Stimulated activated CD8-positive, alpha-beta memory T cell treated with anti-CD3 and anti-CD28 coated beads, Interleukin-4, amount 100 ng/mL, for 1 hour (primary cell): ENCODE measurements around the gene ZNF692.

ENCODE experiments used
- DNase-seq, 2 donors: peaks; one replicate each; pipeline ENCODE4 v3.0.0-alpha.2; 2020; ENCODE audit warnings: low read depth in 2 of 2, low spot score in 1 of 2

The ZNF692 gene

DNA sequence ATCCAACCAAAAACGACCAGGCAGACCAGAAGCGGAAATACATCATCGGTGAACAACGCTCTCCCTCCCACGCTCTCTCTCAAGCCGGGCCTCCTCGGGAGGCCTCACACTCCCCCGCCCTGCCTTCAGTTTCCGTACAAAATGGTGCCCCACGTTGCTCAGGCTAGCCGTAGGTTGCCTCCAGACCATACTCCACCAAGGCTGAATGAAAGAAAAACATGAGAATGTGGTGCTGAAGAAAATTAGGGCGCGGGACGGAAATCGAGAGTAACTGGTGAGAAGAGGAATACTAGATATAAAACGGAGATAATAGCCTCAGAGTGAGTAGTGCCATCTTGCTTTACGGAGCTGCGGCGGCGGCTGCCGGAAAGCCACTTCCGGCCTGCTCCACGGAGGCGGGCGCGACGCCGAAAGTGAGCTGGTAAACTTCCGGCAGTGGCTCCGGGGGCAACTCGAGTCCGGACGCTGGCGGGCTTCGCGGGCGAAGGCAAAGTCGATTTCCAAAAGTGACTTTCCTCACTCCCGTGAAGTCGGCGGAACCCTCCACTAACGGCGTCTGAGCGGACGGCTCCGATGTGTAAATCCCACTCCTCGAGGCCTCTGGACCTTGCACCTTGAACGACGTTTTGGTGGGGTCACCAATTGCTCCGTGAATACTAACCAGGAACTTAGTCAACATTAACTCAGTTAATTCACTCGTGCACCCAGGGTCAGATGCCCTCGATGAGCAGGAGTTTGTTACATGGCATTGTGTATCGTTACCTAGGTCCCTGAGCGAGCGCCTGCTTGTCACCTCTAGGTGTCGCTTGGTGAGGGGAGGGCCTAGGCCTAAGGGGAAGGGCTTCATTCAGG lies 32.8 kb downstream of the ZNF692 start, which contains the start of gene SH3BP5L:
Gene SH3BP5L, minus strand, starts transcription at position 7 of the 852 bp plus-strand sequence. CDS start 980 bp downstream, outside the sequence.
- peak; percentile 70 to 77 for DNase-seq

DNA sequence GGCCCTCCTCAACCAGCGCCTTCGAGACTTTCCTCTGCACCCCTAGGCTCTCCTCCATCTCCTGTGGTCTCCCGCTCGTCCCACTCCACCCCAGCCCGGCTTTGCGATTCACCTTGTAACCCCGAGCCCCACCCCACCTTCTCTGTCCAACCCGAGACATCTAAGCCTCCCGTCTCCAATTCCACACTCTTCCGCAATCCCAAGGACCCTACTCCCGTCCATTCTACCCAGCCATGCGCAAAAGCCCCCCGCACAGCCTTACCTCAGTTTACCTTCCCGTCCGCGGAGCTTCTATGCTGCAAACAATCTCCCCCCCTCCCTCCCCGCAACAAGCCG lies 33.3 kb downstream of the ZNF692 start:
- no peak for DNase-seq

DNA sequence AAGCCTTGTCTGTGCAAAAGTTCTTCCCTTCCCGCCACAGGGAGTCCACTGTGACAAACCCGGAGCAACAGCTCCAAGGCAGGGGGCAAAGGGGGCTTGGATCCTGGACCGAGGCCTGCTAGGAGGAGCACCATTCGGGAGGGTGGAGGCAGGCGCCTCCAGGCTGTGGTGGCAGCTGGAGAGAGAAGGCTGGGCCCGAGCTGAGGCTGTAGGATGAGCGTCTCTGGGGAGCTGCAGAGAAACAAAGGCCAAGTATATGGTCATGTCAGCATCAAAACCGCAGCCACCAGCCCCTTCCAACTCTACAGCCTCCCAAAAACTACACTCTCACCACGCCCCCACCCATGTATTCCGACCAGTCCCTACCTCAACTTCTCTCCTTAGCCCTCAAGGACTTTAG lies 33.7 kb downstream of the ZNF692 start:
- DNase-seq: no peak

DNA sequence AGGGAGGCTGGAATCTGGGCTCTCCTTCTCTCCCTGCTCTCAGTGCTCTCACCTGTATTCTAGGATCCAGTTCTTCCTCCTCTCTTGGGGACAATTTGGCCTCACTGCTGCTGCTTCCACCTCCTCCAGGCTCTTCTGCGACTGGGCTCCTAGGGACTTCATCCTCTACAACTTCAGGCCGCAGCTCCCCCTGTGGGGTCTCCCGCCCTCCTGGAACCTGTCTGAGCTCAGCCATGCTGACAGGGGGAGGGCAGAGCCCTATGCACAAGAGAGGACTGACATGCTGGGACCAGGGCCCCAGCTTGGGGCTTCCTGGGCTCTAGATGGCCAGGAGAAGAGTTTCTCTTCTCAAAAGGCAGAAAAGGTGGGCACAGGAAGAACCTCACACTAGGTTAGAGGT lies 34.2 kb downstream of the ZNF692 start:
- no peak for DNase-seq

DNA sequence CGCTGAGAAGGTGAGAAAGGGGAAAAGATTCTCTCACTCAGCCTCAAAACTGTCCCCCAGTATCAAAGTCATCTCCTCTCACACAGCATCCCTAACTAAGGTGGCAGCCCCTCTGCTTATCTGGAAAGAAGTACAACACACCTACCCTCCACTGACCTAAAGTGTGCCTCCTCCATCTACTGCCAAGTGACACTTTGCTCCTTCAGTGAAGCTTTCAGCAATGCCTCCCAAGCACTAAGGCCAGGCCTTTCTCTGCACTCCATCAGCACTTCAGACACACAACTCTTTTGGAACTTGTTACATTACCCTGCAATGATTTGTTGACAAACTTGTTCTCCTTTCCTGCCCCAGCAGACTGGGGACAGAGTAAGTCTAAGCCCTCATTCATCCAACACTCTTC lies 34.6 kb downstream of the ZNF692 start:
- DNase-seq: no peak

DNA sequence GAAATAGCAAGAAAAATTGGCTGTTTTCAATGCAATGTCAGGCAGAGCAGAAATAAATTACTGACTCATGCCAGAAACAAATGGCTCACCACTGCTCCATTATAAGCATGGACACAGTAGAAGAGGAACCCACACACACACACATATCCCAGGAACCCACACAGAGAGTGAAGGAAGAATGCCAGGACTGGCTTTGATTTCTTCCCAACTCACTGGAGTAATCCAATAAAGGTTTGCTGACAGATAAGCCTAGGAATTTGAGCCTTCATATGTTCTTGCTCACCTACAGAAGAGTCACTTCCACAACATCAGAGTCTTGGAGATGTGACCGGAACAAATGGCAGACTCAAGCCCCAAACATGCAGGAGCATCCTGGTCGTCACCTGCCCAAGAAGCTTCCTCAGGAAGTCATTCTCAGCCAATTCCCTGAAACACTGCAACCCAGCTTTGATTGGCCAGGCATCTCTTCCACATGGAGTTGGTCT lies 35.3 kb downstream of the ZNF692 start:
- DNase-seq: no peak

DNA sequence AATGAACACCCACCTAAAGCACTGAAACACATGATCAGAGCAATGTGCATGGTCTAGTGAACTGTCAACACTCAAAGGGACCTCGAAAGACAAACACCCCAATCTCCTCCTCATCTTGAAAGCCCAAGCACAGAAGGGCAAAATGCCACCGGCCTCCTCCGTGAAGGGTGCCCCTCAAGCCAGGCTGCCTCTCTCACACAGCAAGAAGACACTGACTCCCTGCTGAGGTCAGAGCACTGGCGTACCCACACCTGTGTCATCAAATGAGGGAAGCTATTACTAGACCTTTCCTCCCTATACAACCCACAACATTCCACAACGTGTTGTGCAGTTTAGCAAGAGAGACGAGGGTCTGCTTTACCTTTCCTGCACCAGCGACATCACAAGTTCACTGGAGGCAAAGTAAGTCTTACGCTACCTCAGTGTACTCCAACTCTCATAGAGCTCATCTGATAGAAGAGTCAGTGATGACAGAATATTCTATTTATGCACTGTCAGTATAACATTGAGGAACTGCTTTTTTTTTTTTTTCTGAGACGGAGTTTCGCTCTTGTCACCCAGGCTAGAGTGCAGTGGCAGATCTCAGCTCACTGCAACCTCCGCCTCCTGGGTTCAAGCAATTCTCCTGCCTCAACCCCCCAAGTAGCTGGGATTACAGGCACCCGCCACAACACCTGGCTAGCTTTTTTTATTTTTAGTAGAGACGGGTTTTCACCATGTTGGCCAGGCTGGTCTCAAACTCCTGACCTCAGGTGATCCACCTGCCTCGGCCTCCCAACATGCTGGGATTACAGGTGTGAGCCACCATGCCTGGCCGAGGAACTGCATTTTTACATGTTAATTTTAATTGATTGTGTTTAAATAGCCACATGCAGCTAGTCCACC lies 36.5 kb downstream of the ZNF692 start:
- DNase-seq: no peak

DNA sequence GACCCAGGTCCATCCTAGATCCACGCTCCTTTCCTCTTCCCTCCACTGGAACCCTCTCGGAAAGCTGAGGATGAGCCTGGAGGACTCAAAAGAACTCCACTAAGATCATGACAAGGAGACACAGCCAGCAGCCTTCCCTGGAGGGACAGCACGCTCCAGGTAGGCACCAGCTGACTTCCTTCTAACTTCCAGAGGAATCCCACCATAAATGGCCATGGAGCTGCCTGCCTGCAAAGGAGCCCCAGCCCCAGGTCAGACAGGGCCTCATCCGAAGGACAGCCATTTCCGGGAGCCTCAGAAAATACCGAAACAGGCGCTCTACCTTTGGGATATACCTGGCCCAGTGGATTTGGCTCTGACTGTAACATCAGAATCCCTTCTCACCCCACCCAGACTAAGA lies 37.2 kb downstream of the ZNF692 start:
- DNase-seq: no peak

DNA sequence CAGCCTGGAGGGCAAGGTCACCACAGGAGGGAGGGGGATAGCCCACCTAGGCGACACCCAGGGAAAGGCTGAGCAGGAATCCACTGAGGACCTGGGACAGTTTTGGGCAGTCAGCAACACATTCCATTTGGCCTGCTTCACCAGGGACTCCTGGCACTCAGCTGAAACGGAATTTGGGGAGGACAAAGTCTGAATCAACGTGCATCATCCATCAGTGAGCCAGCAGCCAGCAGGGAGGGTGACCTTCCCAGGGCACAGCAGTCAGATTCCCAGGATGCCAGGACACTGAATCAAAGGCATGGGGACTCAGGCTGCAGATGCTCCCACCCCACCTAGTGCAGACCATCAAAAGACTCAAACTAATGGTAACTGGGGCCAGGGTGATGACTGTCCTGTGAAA lies 37.8 kb downstream of the ZNF692 start:
- DNase-seq: no peak

DNA sequence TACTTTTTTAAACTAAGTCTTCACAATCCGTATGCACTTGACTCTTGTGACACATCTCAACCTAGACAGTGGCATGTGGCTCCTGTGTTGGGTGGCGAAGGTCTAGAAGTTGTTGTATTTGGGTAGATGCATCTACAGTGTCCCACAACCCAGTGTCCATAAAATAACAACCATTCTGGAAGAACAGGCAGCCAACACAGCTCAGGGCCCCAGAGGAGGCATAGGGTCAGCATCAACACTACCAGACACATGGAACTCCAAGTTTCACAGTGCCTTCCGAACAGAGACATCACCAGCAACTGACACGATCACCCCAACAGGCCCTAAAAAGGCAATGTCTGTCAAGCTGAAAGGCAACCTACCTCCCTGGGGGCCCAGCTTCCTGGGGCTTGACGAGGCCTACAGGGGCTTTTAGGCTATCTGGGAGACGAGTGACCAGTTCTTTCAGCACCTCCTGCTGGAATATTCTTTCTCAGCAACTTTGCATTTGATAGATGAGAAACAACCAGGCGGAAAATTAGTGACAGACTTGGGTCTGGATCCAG lies 38.8 kb downstream of the ZNF692 start:
- no peak for DNase-seq

DNA sequence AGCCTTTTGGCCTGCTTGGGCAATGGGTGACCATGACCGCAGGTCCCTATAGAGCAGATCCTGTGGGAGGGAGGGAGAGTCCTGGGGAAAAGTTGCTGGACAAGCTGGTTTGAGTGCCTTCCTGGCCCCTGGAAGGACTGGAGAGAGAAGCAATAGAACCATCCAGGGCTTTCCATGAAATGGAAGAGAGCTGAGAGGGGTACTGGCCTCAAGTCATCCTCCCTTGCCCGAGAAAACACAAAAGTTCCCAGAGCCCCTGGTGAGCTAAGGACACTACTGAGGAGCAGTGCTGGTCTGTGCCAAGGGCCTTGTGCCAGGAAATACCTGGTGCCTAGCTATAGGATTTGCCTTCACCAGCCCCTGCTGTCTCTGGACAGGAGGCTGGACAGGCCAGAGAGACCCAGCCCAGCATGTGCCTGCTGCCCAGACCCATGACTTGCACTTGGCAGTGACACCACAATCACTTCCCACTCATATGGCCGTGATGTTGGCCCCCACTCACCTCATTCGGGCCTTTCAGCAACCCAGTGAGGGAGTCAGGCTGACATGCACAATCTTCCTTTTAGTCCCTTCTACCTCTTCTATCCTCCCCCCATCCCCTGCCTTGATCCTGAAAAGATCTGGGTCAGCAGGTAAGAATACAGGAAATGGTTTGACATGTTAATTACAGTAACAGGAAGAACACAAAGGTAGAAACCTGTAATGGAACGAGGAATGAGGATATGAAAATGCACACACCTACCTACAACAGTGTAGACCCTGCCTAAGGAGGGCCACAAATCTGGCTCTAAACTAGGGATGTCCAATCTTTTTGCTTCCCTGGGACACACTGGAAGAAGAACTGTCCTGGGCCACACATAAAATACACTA lies 40.1 kb downstream of the ZNF692 start:
- no peak for DNase-seq

DNA sequence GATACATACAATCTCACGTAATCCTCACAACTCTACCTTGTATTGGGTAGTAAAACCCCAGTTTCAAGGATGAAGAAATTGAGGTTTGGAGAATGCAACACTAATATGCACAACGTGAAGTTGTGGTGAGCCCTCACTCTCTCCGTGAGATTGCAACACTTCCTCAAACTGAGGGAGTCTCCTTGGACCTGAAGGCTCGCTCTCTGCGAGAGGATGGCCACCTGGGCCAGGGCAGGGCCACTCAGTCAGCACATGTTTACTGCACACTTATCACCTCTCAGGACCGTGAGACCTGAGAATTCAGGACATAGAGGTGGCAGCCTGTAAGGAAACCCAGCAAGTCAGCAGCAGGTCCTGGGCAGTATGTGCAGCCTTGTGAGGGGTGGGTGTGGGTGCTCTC lies 41.8 kb downstream of the ZNF692 start:
- DNase-seq: no peak

DNA sequence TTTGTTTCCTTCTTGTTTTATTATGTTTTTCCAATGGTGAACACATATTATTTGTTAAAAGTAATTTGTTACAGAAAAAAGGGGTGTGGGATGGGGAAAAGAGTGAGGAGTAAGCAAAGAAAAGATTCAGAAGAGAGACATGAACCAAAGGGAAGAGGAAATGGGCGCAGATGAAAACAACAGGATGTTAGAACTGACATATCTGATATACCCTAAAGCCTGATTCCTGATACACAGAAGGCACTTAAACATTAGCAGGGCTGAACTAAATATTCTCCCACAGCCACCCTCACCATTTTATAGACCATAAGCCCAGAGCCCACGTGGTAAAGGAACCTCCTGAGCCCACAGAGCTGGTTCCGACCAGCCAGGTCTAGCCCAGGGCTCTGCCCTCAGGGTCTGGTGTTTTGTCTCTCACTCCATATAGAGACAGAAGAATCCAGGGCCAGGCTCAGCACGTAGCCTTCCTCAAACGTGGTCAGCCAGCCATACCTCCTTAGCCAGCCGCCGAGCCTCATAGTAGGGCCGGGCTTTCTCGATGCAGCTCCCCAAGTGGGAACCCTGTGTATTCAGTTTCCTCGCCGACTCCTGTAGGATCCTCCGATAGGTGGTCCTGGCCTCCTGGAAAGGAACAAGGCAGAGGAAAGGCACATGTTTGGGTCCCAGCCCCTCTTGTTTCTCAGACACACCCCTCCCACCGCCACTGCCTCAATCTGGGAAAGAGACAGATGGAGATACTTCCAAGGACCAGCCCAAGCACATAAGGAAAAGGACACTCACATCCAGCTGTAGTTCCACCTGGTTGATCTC lies 42.6 kb downstream of the ZNF692 start:
- DNase-seq: no peak

DNA sequence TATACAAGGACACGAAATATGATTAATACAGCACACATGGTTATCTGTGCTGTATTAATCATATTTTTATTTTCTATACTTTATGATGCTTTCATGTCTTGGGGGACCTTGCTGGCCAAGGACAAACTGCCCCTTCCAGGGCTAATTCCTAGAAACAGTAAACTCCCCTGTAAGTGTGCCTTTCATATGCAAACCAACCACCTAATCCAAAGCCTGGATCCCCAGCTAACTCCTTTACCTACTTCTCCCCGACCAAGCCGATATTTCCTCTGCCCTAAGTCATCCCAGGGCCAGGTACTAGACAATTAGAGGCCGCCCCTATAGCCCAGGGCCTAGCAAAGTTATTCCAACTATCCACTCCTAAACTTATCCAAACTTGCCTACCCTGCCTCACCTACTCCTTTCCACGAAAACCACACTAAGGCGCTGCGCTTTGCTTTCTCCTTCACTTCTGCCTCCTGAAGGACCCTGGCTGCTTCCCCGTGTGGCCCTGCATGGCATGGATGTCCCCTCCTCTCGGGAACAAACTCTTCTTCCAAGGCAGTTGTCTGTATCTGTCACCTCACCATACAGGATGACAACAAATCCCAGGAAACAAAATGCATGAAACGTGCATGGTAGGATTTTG lies 43.4 kb downstream of the ZNF692 start:
- no peak for DNase-seq

DNA sequence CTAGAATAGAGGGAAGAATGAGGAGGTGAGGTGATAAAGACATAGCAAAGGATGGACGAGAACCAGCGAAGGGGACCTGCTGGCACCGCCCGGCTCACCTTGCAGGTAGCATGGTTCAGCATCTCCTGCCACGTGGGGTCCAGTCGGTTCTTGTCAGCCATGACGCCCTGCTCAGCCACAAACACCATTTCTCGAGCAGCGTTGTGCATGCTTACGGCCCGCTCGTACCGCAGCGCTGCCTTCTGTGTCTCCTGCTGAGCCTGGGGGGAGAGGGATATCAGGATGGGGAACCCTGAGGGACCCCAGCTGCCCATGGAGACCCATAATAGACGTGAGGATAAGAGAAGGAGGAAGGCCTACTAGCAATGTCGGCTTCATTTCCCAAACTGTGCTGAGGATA lies 44.5 kb downstream of the ZNF692 start:
- no peak for DNase-seq

DNA sequence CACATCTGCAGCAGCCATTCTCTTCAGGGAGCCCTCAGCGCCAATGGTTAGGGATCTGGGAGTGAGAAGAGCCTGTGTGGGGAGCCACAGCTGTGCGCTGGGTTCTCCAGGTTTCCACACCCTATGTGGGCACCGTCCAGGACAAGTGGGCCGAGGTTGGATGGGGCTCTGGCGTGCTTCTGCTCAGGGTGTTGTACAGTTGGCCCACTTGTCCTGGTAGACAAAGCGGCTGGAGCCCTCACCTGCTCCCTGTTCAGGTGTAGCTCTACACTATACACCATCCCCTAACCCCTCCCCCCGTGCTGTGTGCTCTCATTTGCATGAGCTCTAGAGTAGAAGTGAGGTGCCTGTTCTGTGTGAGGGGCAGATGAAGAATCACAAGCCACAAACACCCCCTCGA lies 45.3 kb downstream of the ZNF692 start:
- no peak for DNase-seq

DNA sequence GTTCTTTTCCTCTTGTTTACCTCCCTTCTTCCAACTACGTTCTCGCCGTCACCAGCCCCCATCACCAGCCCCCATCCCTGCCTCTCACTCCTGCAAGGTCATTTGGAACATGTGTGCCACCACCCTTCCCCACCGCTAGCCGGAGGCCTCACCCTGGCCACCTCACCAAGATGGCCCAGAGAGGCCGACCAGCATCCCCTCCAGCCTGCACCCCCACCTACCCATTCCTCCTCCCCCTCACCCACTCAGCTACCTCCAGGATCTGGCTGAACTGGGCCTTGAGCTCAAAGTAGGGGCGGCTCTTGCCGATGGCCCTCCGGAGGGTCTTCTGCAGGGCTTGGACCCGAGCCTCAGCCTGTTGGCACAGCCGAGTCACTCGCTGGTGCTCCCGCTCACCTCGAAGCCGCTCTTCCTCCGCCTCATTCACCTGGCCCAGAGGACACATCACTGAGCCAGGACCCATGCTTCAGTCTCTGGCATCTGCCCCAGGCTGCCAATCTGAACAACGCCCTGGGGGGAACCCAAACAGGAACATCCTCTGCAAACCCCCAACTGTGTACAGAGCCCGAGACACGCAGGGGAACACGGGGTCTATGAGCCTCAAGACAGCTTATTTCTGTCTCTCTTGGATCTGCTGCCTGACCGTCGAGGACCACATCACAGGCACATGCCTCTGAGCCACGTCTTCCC lies 46.0 kb downstream of the ZNF692 start:
- DNase-seq: no peak

DNA sequence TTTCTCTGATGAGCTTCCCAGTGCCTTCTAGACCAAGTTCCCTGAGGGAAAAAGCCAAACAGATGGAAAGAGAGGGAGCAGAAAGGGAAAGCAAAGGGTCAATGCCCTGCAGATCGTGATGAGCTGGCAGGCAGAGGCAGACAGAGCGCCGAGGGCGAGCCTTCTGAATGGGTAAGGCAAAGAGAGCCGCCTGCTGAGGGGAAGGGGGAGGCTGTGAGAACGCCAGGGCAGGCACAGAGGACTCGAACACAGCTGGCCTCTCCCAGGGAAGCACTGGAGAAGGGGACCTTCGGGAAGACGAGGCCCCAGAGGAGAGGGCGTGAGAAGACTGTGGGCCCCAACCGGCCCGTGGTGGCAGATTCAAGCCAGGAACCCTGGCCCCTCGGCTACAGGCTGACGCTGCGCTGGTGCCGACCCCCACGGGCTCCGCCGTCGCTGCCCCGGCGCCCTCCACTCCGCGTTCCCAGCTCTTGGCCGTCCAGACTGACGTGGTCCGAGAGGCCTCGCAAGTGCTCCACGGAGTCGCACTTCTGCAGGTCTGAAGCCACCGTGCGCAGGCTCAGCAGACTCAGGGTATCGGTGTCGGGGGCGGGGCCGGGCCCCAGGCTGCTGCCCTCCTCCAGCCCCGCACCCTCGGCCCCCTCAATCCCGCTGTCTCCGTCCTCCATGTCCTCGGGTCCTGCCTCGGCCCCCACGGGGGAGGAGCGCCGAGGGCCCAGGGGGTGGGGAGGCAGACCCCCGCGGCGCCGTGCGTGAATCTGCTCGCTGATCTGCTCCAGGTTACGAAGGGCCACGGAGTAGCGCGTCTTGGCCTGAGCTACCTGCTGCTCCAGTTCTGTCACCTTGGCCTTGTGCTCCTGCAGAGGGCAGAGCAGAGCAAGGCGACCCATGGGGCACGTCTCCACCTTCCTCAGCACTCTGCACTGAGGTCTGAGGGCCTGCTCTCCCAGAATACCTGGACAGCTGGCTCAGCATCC lies 47.1 kb downstream of the ZNF692 start:
- DNase-seq: no peak
